ENCODE measurements around the gene ZAR1L.

GRCh38 chr13:32259116-32259515 is 56.0 kb downstream of the ZAR1L start:
- TF ChIP-seq, protein P1, sequence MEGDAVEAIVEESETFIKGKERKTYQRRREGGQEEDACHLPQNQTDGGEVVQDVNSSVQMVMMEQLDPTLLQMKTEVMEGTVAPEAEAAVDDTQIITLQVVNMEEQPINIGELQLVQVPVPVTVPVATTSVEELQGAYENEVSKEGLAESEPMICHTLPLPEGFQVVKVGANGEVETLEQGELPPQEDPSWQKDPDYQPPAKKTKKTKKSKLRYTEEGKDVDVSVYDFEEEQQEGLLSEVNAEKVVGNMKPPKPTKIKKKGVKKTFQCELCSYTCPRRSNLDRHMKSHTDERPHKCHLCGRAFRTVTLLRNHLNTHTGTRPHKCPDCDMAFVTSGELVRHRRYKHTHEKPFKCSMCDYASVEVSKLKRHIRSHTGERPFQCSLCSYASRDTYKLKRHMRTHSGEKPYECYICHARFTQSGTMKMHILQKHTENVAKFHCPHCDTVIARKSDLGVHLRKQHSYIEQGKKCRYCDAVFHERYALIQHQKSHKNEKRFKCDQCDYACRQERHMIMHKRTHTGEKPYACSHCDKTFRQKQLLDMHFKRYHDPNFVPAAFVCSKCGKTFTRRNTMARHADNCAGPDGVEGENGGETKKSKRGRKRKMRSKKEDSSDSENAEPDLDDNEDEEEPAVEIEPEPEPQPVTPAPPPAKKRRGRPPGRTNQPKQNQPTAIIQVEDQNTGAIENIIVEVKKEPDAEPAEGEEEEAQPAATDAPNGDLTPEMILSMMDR (IDR thresholded peaks at IDR 0.05), result peak; percentile 20; the same call in 1 of the 2 replicates
- TF ChIP-seq POLR2AphosphoS5 (IDR thresholded peaks at IDR 0.05; ENCODE audit: low read depth, low read length) (no peak), REST (IDR thresholded peaks at IDR 0.05; ENCODE audit: insufficient read depth in 1 of 2, low read depth in 2 of 2, low read length in 1 of 2) (no peak)

Data from Panc1 (cell line).